Astrocyte of the cerebellum (primary cell): Measurements from ENCODE around the gene CACNA1S.

Experiments used
- DNase-seq: peaks from one replicate; pipeline ENCODE4 v3.0.0-alpha.2; 2011; ENCODE audit warnings: low read depth
- H3K4me3 ChIP-seq: 2 replicates; pipeline ENCODE4 v1.5.1; 2011; ENCODE audit warnings: mild to moderate bottlenecking, low read depth, low read length, moderate library complexity
- in situ Hi-C: cut with HindIII; loops from 2 replicates; pipeline ENCODE4 v1.10.0; 2017; ENCODE audit warnings: low sequenced_read_pairs
- TF ChIP-seq, protein P1 (sequence below): IDR thresholded peaks from 2 replicates; pipeline ENCODE4 v1.5.1; 2012; ENCODE audit warnings: low read length, low read depth, moderate library complexity, mild to moderate bottlenecking; ENCODE audit errors: missing control alignments

CACNA1S gene

GRCh38 chr1:201020721-201021629 is 91.3 kb downstream of the CACNA1S start:
- DNase-seq = no peak
- TF ChIP-seq, protein P1, sequence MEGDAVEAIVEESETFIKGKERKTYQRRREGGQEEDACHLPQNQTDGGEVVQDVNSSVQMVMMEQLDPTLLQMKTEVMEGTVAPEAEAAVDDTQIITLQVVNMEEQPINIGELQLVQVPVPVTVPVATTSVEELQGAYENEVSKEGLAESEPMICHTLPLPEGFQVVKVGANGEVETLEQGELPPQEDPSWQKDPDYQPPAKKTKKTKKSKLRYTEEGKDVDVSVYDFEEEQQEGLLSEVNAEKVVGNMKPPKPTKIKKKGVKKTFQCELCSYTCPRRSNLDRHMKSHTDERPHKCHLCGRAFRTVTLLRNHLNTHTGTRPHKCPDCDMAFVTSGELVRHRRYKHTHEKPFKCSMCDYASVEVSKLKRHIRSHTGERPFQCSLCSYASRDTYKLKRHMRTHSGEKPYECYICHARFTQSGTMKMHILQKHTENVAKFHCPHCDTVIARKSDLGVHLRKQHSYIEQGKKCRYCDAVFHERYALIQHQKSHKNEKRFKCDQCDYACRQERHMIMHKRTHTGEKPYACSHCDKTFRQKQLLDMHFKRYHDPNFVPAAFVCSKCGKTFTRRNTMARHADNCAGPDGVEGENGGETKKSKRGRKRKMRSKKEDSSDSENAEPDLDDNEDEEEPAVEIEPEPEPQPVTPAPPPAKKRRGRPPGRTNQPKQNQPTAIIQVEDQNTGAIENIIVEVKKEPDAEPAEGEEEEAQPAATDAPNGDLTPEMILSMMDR = peak; percentile 42
- in situ Hi-C loops = no loop called here
- H3K4me3 ChIP-seq = no peak overlapping the region

DNA sequence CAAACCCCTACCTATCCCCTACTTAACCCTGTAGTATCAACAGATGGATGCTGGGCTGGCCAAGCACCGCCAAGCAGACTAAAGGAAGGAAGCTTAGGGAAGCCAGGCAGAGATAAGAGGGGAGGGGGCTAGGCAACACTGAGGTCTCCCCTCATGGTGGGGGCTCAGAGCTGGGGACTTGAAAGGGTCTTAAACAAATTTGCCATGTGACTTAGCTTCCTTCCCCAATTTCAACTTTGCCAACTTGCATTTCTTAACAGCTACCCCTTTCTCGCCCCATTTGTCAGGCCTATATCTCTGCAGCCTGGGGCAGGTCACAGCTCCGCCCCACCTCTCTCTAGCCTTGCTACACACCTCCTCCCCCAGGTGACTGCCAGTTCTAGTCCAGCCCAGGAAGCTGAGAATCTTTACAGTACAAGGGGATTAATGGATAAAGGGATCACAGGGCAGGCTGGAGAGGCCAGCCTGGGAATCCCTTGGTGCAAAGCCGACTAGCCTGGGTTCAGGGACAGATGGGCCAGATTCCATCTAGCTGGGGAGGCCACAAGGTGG is 92.1 kb downstream of the CACNA1S start:
- H3K4me3 ChIP-seq = no peak overlapping the region
- DNase-seq = no peak
- in situ Hi-C loops = no loop called here
- TF ChIP-seq, protein P1 = no peak

- TF ChIP-seq, protein P1 = no peak
- in situ Hi-C loops = no loop called here
- no peak overlapping the region for H3K4me3 ChIP-seq
- no peak for DNase-seq
Observed at GRCh38 chr1:201019321-201019977, 92.8 kb downstream of the CACNA1S start.

DNA sequence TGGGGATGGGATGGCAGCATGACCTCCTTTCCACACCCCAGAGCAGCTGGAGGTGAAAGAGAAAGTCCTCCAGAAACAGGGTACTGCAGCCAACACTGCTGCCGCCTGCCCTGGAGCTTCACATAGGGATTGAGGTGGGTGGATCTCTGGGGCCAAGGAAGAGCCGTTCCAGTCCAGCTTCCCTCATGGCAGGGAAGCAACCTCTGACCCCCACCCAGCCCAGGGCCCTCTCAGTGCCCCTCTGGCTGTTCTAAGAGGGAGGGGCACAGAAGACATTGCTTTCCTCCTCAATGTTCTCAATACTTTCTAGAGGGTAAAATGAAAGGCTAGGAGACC is 94.4 kb downstream of the CACNA1S start:
- in situ Hi-C loops = no loop called here
- no peak for DNase-seq
- TF ChIP-seq, protein P1 = no peak

GRCh38 chr1:201016943-201017827 is 95.0 kb downstream of the CACNA1S start:
- in situ Hi-C loops = no loop called here
- H3K4me3 ChIP-seq = no peak overlapping the region
- no peak for DNase-seq
- TF ChIP-seq, protein P1 = no peak

More for the DNA sequence above, 94.4 kb downstream of the CACNA1S start:
- H3K4me3 ChIP-seq = no peak overlapping the region

DNA sequence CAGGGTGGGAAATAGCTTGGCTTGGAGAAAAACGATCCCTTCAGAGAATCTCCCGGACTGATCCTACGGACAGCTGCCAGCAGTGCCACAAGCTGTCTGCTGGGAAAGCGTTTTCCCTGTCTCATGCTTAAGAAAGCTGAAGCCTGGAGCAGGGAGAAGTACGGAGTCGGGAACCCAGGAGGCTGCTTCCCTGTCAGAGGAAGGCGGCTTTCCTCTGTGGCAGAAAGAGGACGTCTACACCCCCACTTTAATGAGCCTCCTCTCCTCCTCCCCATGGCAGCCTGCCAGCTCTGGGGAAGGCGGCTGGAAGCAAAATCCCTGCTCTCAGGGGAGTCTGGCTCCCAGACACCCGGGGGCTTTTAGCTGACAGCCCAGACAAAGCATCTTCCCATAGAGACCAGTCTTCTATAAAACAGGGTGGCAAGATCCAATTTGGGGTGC is 96.0 kb downstream of the CACNA1S start:
- no peak for DNase-seq
- in situ Hi-C loops = no loop called here
- no peak overlapping the region for H3K4me3 ChIP-seq
- TF ChIP-seq, protein P1 = no peak
